CD4-positive, alpha-beta T cell (primary cell): ENCODE data around the gene NR0B1. TPM values are rescaled to one million over a fixed set of nuclear protein-coding genes. Genes with fewer than 3 reads are reported as not detected.

Experiments used
- ATAC-seq: fragments of 200-7000 bp; cut with Tn5 transposase; one replicate; pipeline ENCODE4 v1.10.0; 2022; ENCODE audit warnings: mild to moderate bottlenecking; ENCODE audit not compliant: poor library complexity
- CTCF ChIA-PET: fragments of 350-600 bp; sonication (Branson Sonifier 250); formaldehyde crosslinking; loops from one replicate; lab custom pipeline; 2021; ENCODE audit warnings: antibody characterized with exemption, inconsistent platforms; lab: Charles Lee
- POLR2A ChIA-PET: fragments of 350-600 bp; sonication (Branson Sonifier 250); formaldehyde crosslinking; loops from one replicate; lab custom pipeline; 2021; ENCODE audit warnings: antibody characterized with exemption, inconsistent platforms; lab: Charles Lee
- DNase-seq, 14 experiments: peaks; one replicate each; pipeline ENCODE4 v3.0.0-alpha.2; 2013 to 2020; ENCODE audit warnings: mixed read lengths in 2 of 14
- H3K27ac ChIP-seq, 2 donors: one replicate each; pipeline versions ENCODE4 v1.5.1 to v1.7.0; 2013; ENCODE audit warnings: low read length in 2 of 2, low read depth in 1 of 2, mild to moderate bottlenecking in 1 of 2
- H3K27me3 ChIP-seq, 2 experiments: 1 replicate in 1 of 2; 2 replicates in 1 of 2; pipeline versions ENCODE4 v1.6.1 to v1.7.0; 2013; ENCODE audit warnings: low read length in 2 of 2, control low read depth in 1 of 2, mild to moderate bottlenecking in 1 of 2, moderate library complexity in 1 of 2; ENCODE audit not compliant: insufficient read depth in 2 of 2, control insufficient read depth in 1 of 2
- H3K36me3 ChIP-seq: one replicate; pipeline ENCODE4 v1.6.1; 2013; ENCODE audit warnings: low read length, control low read depth; ENCODE audit not compliant: insufficient read depth
- H3K4me1 ChIP-seq: one replicate; pipeline ENCODE4 v1.6.1; 2013; ENCODE audit warnings: low read length, control low read depth; ENCODE audit not compliant: insufficient read depth
- H3K4me3 ChIP-seq: one replicate; pipeline ENCODE4 v1.5.1; 2013; ENCODE audit warnings: mild to moderate bottlenecking, low read length, moderate library complexity
- H3K9me3 ChIP-seq, 2 experiments: 1 replicate in 1 of 2; 2 replicates in 1 of 2; pipeline versions ENCODE4 v1.6.1 to v1.7.0; 2013; ENCODE audit warnings: low read length in 2 of 2, mild to moderate bottlenecking in 2 of 2, control low read depth in 1 of 2, moderate library complexity in 1 of 2; ENCODE audit not compliant: control insufficient read depth in 1 of 2, insufficient read depth in 1 of 2
- H3K27ac Mint-ChIP-seq: one replicate; pipeline ENCODE4 v1.8.0; 2020; ENCODE audit warnings: mixed read lengths
- H3K27me3 Mint-ChIP-seq: one replicate; pipeline ENCODE4 v1.8.0; 2021; ENCODE audit warnings: mixed read lengths
- H3K36me3 Mint-ChIP-seq: one replicate; pipeline ENCODE4 v1.8.0; 2021; ENCODE audit warnings: low read depth, mixed read lengths
- H3K4me1 Mint-ChIP-seq: one replicate; pipeline ENCODE4 v1.8.0; 2021; ENCODE audit warnings: low read depth, mixed read lengths
- H3K4me3 Mint-ChIP-seq: one replicate; pipeline ENCODE4 v1.8.0; 2020; ENCODE audit warnings: mild to moderate bottlenecking, mixed read lengths
- H3K9me3 Mint-ChIP-seq: one replicate; pipeline ENCODE4 v1.8.0; 2020; ENCODE audit warnings: mixed read lengths
- intact Hi-C, 2 experiments: fragments of 100-400 bp; cut with DNase I in 1 of 2; cut with micrococcal nuclease in 1 of 2; formaldehyde crosslinking; loops; one replicate each; pipeline versions ENCODE4 v1.15.1 to v1.9.0; 2023 to 2025; cut with DNase I, micrococcal nuclease
- total RNA-seq, 174 experiments: library from RNA in 2 of 174; stranded (reverse) in 2 of 174; gene quantifications; one replicate each; pipeline ENCODE4 v1.2.3 and lab custom pipeline; 2021 to 2026
- TF ChIP-seq, protein P1 (sequence below): fragments of 200-600 bp; IDR thresholded peaks from one replicate; pipeline ENCODE4 v1.8.0; 2022; ENCODE audit warnings: antibody characterized with exemption, mild to moderate bottlenecking

Gene NR0B1
- total RNA-seq, 2 experiments from 2014 or later: not detected

DNA sequence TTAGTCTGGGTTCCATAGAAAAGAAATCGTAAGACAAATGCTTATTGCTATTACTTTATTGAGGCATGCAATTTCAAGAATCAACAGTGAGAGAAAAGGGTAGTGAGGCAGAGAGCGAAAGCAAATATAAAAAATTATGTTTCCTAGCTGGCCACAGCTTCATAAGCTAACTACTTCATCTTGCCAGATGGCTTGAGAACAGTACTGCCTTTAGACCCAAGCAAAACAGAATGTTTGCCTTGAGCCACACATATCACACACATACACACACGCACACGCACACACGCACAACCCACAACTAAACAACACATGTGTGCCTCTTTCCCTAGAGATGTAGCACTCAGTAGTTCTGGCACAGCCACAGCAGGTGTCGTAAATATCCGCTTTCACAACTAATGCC lies 31.6 kb upstream of the NR0B1 start:
- H3K27ac ChIP-seq: no peak overlapping the region
- intact Hi-C loops: no loop called here
- no peaks in the 10 kb centered on the region for H3K4me1 Mint-ChIP-seq
- no peaks in the 10 kb centered on the region for H3K4me1 ChIP-seq
- DNase-seq (no peak), ATAC-seq (no peak)
- TF ChIP-seq, protein P1, sequence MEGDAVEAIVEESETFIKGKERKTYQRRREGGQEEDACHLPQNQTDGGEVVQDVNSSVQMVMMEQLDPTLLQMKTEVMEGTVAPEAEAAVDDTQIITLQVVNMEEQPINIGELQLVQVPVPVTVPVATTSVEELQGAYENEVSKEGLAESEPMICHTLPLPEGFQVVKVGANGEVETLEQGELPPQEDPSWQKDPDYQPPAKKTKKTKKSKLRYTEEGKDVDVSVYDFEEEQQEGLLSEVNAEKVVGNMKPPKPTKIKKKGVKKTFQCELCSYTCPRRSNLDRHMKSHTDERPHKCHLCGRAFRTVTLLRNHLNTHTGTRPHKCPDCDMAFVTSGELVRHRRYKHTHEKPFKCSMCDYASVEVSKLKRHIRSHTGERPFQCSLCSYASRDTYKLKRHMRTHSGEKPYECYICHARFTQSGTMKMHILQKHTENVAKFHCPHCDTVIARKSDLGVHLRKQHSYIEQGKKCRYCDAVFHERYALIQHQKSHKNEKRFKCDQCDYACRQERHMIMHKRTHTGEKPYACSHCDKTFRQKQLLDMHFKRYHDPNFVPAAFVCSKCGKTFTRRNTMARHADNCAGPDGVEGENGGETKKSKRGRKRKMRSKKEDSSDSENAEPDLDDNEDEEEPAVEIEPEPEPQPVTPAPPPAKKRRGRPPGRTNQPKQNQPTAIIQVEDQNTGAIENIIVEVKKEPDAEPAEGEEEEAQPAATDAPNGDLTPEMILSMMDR: no peak
- ChIA-PET POLR2A (no interaction called here), CTCF (no interaction called here)
- no peaks in the 10 kb centered on the region for H3K27me3 ChIP-seq
- H3K9me3 Mint-ChIP-seq: no peaks in the 10 kb centered on the region
- H3K27me3 Mint-ChIP-seq: peaks cover 3% of the 10 kb centered on the region
- H3K36me3 Mint-ChIP-seq: no peaks in the 10 kb centered on the region
- no peak overlapping the region for H3K27ac Mint-ChIP-seq
- no peak overlapping the region for H3K4me3 ChIP-seq
- H3K4me3 Mint-ChIP-seq: no peak overlapping the region
- no peaks in the 10 kb centered on the region for H3K36me3 ChIP-seq
- H3K9me3 ChIP-seq: no peaks in the 10 kb centered on the region

DNA sequence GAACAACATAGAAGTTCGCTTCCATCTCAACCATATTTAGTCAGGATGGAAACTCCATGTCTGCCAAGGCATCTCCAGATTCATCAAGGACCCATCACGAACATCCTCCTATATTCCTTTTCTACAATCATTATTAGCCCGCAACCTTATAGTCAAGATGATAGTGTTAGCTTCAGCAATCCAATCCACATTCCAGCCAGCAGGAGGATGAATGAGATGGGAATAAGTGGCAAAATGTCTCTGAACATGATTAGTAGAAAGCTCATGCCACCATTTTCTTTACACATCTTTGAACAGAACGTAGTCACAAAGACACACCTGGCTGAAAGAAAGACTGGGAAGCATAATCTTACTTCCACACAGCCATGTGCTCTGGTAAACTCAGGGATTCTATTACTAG lies 18.6 kb upstream of the NR0B1 start:
- H3K4me1 Mint-ChIP-seq: no peaks in the 10 kb centered on the region
- TF ChIP-seq, protein P1: no peak
- no peaks in the 10 kb centered on the region for H3K9me3 Mint-ChIP-seq
- Histone ChIP-seq H3K4me1 (no peaks in the 10 kb centered on the region), H3K9me3 (no peaks in the 10 kb centered on the region), H3K36me3 (no peaks in the 10 kb centered on the region), H3K27me3 (no peaks in the 10 kb centered on the region), H3K27ac (no peak overlapping the region), H3K4me3 (no peak overlapping the region)
- no peak overlapping the region for H3K27ac Mint-ChIP-seq
- no peak overlapping the region for H3K4me3 Mint-ChIP-seq
- H3K27me3 Mint-ChIP-seq: peaks cover 7% of the 10 kb centered on the region
- H3K36me3 Mint-ChIP-seq: no peaks in the 10 kb centered on the region
- ChIA-PET POLR2A (no interaction called here), CTCF (no interaction called here)
- DNase-seq (no peak), ATAC-seq (no peak)
- intact Hi-C loops: no loop called here

DNA sequence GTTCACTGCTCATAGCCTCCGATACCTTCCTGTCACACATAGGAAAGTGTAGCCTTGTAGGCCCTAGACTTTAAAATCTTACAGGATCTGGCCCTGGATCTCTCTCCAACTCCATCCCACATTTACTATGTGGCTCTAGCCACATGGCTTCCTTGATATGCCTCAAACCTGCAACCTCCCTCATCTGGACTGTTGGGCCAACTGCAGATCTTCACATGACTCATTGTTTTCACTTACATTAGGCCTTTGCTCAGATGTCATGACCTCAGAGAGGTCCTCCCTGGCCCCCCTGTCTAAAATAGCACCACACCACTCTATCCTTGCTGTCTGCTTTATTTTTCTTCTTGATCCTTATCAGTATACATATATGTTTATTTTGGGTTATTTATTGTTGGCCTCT lies 8.1 kb upstream of the NR0B1 start:
- no peaks in the 10 kb centered on the region for H3K4me1 Mint-ChIP-seq
- no peaks in the 10 kb centered on the region for H3K9me3 Mint-ChIP-seq
- ChIA-PET POLR2A (no interaction called here), CTCF (no interaction called here)
- no peaks in the 10 kb centered on the region for H3K36me3 ChIP-seq
- no peaks in the 10 kb centered on the region for H3K36me3 Mint-ChIP-seq
- H3K27ac ChIP-seq: no peak overlapping the region
- H3K4me1 ChIP-seq: no peaks in the 10 kb centered on the region
- H3K9me3 ChIP-seq: no peaks in the 10 kb centered on the region
- no peaks in the 10 kb centered on the region for H3K27me3 Mint-ChIP-seq
- H3K27ac Mint-ChIP-seq: no peak overlapping the region
- ATAC-seq: no peak
- intact Hi-C loops: no loop called here
- no peak overlapping the region for H3K4me3 ChIP-seq
- H3K4me3 Mint-ChIP-seq: no peak overlapping the region
- no peaks in the 10 kb centered on the region for H3K27me3 ChIP-seq
- DNase-seq: no peak
- TF ChIP-seq, protein P1: no peak
